ENCODE measurements around the gene APOBR. TPM values are rescaled to one million over a fixed set of nuclear protein-coding genes. Genes with fewer than 3 reads are reported as not detected.
"Not testable (repeated sequence)": the region's sequence is repeated elsewhere in the genome, so short reads cannot be mapped to it uniquely, and the experiment has no call there.

APOBR gene
- total and polyA plus RNA-seq, 9 of the 15 experiments (the other 6 are each of a cell fraction or from before 2014, with no cell fraction given) = 0.08 to 6.1 (median 2.8) TPM; not detected in 1

DNA sequence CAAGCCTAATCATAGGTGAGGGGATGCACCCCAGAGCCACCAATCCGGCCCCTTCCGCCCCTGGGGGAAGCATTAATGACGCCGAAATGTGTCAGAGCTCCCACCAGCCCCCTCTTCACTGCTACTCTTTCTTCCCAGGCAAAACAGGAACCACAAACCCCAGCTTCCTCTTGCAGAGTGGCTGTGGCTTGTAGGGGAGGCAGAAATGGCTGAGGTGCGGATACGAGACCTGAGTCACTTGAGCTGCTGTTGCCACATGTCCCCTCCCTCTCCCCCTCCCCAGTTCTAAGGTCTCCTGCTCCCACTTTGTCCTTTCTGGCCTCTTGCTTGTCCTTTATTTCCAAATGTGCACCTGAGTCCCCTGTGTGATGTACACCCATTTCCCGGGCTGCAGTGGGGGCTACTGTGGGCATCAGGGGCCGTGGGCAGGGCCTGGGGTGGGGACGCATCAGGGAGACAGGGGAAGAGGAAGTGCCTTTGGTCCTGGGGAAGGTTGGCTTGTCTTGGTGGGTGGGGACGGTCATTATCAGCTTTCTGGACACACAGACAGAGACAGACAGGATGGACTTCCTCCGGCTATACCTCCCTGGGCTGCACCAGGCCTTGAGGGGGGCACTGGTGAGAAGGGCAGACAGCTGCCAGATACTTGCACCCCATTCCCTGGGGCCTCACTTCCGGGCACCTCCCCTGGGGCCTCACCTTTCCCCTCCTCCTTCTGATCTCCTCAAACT, at the start of gene APOBR (continued):
- TF ChIP-seq, protein P1, sequence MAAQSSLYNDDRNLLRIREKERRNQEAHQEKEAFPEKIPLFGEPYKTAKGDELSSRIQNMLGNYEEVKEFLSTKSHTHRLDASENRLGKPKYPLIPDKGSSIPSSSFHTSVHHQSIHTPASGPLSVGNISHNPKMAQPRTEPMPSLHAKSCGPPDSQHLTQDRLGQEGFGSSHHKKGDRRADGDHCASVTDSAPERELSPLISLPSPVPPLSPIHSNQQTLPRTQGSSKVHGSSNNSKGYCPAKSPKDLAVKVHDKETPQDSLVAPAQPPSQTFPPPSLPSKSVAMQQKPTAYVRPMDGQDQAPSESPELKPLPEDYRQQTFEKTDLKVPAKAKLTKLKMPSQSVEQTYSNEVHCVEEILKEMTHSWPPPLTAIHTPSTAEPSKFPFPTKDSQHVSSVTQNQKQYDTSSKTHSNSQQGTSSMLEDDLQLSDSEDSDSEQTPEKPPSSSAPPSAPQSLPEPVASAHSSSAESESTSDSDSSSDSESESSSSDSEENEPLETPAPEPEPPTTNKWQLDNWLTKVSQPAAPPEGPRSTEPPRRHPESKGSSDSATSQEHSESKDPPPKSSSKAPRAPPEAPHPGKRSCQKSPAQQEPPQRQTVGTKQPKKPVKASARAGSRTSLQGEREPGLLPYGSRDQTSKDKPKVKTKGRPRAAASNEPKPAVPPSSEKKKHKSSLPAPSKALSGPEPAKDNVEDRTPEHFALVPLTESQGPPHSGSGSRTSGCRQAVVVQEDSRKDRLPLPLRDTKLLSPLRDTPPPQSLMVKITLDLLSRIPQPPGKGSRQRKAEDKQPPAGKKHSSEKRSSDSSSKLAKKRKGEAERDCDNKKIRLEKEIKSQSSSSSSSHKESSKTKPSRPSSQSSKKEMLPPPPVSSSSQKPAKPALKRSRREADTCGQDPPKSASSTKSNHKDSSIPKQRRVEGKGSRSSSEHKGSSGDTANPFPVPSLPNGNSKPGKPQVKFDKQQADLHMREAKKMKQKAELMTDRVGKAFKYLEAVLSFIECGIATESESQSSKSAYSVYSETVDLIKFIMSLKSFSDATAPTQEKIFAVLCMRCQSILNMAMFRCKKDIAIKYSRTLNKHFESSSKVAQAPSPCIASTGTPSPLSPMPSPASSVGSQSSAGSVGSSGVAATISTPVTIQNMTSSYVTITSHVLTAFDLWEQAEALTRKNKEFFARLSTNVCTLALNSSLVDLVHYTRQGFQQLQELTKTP (IDR thresholded peaks at IDR 0.05; ENCODE audit: low read depth in 1 of 2, partially characterized antibody in 2 of 2) = peak; percentile 22 to 65
- TF ChIP-seq RNF2 (IDR thresholded peaks at IDR 0.05) = no peak; the same call in 1 of the 2 replicates
- TF ChIP-seq ZNF41 (CRISPR knock-in tag; conservative IDR thresholded peaks at IDR 0.05) = no peak
- no peak for TF ChIP-seq DNMT1 (IDR thresholded peaks at IDR 0.05)
- no peak for TF ChIP-seq STAT5B (CRISPR knock-in tag; IDR thresholded peaks at IDR 0.05)
- TF ChIP-seq YY1 (IDR thresholded peaks at IDR 0.05; ENCODE audit: borderline replicate concordance in 1 of 3, control insufficient read depth in 1 of 3, extremely low read depth in 1 of 3, insufficient read depth in 3 of 3, insufficient read length in 1 of 3, insufficient replicate concordance in 2 of 3, low read depth in 1 of 3, low read length in 2 of 3) = peak in 2 of 3 experiments; percentile 32 to 53
- peak; percentile 63; the same call in 1 of the 2 replicates for TF ChIP-seq ZBTB17 (CRISPR knock-in tag; IDR thresholded peaks at IDR 0.05)
- peak in 1 of 2 experiments; percentile 11; a peak in 1 of 4 replicates for TF ChIP-seq HDAC1 (IDR thresholded peaks at IDR 0.05)
- TF ChIP-seq, protein P2, sequence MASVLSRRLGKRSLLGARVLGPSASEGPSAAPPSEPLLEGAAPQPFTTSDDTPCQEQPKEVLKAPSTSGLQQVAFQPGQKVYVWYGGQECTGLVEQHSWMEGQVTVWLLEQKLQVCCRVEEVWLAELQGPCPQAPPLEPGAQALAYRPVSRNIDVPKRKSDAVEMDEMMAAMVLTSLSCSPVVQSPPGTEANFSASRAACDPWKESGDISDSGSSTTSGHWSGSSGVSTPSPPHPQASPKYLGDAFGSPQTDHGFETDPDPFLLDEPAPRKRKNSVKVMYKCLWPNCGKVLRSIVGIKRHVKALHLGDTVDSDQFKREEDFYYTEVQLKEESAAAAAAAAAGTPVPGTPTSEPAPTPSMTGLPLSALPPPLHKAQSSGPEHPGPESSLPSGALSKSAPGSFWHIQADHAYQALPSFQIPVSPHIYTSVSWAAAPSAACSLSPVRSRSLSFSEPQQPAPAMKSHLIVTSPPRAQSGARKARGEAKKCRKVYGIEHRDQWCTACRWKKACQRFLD (CRISPR knock-in tag; IDR thresholded peaks at IDR 0.05) = peak; percentile 33; the same call in 1 of the 2 replicates
- no peak for TF ChIP-seq POLR2H (tag; IDR thresholded peaks at IDR 0.05; ENCODE audit: low read depth)
- no peak for TF ChIP-seq ZBTB8A (IDR thresholded peaks at IDR 0.05; ENCODE audit: partially characterized antibody)

DNA sequence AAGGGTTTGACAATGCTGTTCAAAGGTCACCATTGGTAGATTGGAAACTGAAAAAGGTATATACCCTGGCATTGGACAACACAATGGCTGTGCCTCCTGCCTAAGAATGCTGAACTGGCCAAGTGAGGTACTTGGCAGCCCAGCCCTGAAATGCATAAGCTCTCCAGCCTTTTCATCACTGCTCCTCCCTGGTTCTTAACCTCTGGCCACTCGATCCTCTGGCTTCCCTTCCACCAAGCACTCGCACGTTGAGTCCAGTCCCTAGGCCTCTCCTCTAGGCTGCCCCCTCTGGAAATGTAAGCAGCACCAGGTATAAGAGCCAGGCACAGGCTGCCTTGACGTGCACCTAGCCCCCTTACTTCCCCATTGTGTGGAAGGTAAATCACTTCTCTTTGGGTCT, 48.1 kb upstream of the APOBR start:
- peak; percentile 75 for ATAC-seq
- not testable (repeated sequence) for FAIRE-seq
- in situ Hi-C loops (cut with MboI) = loop anchor here (25.0 kb wide), 1 partner anchor 491 kb away; the partner anchor contains the start of genes CD19 and RABEP2

More for the DNA sequence above, 48.1 kb upstream of the APOBR start:
- H3K27me3 ChIP-seq (ENCODE audit: control insufficient read depth in 2 of 2, insufficient read depth in 2 of 2, low read length in 2 of 2); intact Hi-C loops (cut with micrococcal nuclease); POLR2A ChIA-PET; DNase-seq (ENCODE audit: extremely low read depth in 1 of 4, low spot score in 3 of 4); H3K36me3 ChIP-seq (ENCODE audit: control insufficient read depth, insufficient read depth, low read length); BruUV-seq (replicated peaks); H3K9me1 ChIP-seq (ENCODE audit: control insufficient read depth, insufficient read depth, low read length); H3K27ac ChIP-seq (ENCODE audit: extremely low read depth, low read depth, low read length); H3K4me1 ChIP-seq (replicated peaks in 1 of 2; ENCODE audit: control insufficient read depth in 2 of 2, insufficient read depth in 2 of 2, low read length in 2 of 2); H3K9ac ChIP-seq (ENCODE audit: insufficient read depth in 1 of 2, low read depth in 2 of 2, low read length in 2 of 2); H2AFZ ChIP-seq (ENCODE audit: low read depth, low read length); H3K9me3 ChIP-seq (replicated peaks; ENCODE audit: control insufficient read depth, insufficient read depth, low read depth, low read length); H4K20me1 ChIP-seq (replicated peaks; ENCODE audit: control insufficient read depth, insufficient read depth, low read length); H3K4me3 ChIP-seq; H3K79me2 ChIP-seq (ENCODE audit: control insufficient read depth, insufficient read depth, low read length); H3K4me2 ChIP-seq (ENCODE audit: insufficient read depth, low read length); CTCF ChIA-PET (ENCODE audit: low intra/inter-chr PET ratio): not testable (repeated sequence)
- WGBS (ENCODE audit: insufficient coverage, low coverage, missing lambda C conversion rate) = no CpG with 5 or more reads among the region's 4 CpGs
